ENCODE data around the gene PPP1R15B.
A peak's percentile ranks its signal among the peaks of the same experiment; 100 is the strongest.

Gene PPP1R15B

GRCh38 chr1:204401730-204402129, 9.9 kb downstream of the PPP1R15B start:
- DNase-seq (ENCODE audit: low read depth in 1 of 2, low spot score in 1 of 2) = no peak

GRCh38 chr1:204400882-204401510, 10.6 kb downstream of the PPP1R15B start:
- no peak for DNase-seq (ENCODE audit: low read depth in 1 of 2, low spot score in 1 of 2)

- peak in 1 of 2 donors; percentile 22 for DNase-seq (ENCODE audit: low read depth in 1 of 2, low spot score in 1 of 2)
These were observed 13.2 kb downstream of the PPP1R15B start for GRCh38 chr1:204398197-204399125.

- DNase-seq (ENCODE audit: low read depth in 1 of 2, low spot score in 1 of 2) = no peak
These were observed 15.5 kb downstream of the PPP1R15B start for GRCh38 chr1:204396015-204396583.

GRCh38 chr1:204391629-204392028, 20.0 kb downstream of the PPP1R15B start:
- DNase-seq (ENCODE audit: low read depth in 1 of 2, low spot score in 1 of 2) = no peak

GRCh38 chr1:204390751-204391466, 20.7 kb downstream of the PPP1R15B start:
- DNase-seq (ENCODE audit: low read depth in 1 of 2, low spot score in 1 of 2) = no peak

- no peak for DNase-seq (ENCODE audit: low read depth in 1 of 2, low spot score in 1 of 2)
These were observed 25.9 kb downstream of the PPP1R15B start for GRCh38 chr1:204385727-204386126.

- DNase-seq (ENCODE audit: low read depth in 1 of 2, low spot score in 1 of 2) = no peak
These were observed 26.8 kb downstream of the PPP1R15B start for GRCh38 chr1:204384636-204385352.

GRCh38 chr1:204383163-204383904, 28.3 kb downstream of the PPP1R15B start:
- no peak for DNase-seq (ENCODE audit: low read depth in 1 of 2, low spot score in 1 of 2)

GRCh38 chr1:204382714-204383083, 28.9 kb downstream of the PPP1R15B start:
- DNase-seq (ENCODE audit: low read depth in 1 of 2, low spot score in 1 of 2) = no peak

GRCh38 chr1:204380293-204380831, 31.3 kb downstream of the PPP1R15B start:
- DNase-seq (ENCODE audit: low read depth in 1 of 2, low spot score in 1 of 2) = no peak

GRCh38 chr1:204377800-204378668, 33.6 kb downstream of the PPP1R15B start:
- DNase-seq (ENCODE audit: low read depth in 1 of 2, low spot score in 1 of 2) = peak; percentile 20 to 26

- DNase-seq (ENCODE audit: low read depth in 1 of 2, low spot score in 1 of 2) = no peak
These were observed 34.5 kb downstream of the PPP1R15B start for GRCh38 chr1:204376919-204377799.

GRCh38 chr1:204376465-204376864, 35.2 kb downstream of the PPP1R15B start:
- DNase-seq (ENCODE audit: low read depth in 1 of 2, low spot score in 1 of 2) = no peak

GRCh38 chr1:204373911-204374310, 37.7 kb downstream of the PPP1R15B start:
- DNase-seq (ENCODE audit: low read depth in 1 of 2, low spot score in 1 of 2) = no peak

GRCh38 chr1:204370176-204370575, 41.4 kb downstream of the PPP1R15B start:
- no peak for DNase-seq (ENCODE audit: low read depth in 1 of 2, low spot score in 1 of 2)

- DNase-seq (ENCODE audit: low read depth in 1 of 2, low spot score in 1 of 2) = no peak
These were observed 42.5 kb downstream of the PPP1R15B start for GRCh38 chr1:204368996-204369726.
